Hematopoietic multipotent progenitor cell treated with erythropoietin and hydrocortisone succinate and interleukin-3 and kit ligand, for 17 days (in vitro differentiated cells): ENCODE results near the gene DHX16.
A peak's percentile ranks its signal among the peaks of the same experiment; 100 is the strongest.
"Not testable (repeated sequence)": the region's sequence is repeated elsewhere in the genome, so short reads cannot be mapped to it uniquely, and the experiment has no call there.

Source experiments
- DNase-seq: peaks from one replicate; pipeline ENCODE4 v3.0.0-alpha.2; 2015; ENCODE audit warnings: low spot score

DHX16 gene

GRCh38 chr6:30672445-30673253 is at the start of gene DHX16:
Gene DHX16, minus strand, starts transcription at chr6:30673006. Its CDS starts 165 bp downstream, at chr6:30672841.
- DNase-seq: peak; percentile 98

- DNase-seq: not testable (repeated sequence)
Observed at GRCh38 chr6:30722025-30722279, 49.1 kb upstream of the DHX16 start.

- DNase-seq: peak; percentile 85
Observed at GRCh38 chr6:30721198-30722024, 48.6 kb upstream of the DHX16 start.

- DNase-seq: no peak
Observed at GRCh38 chr6:30720738-30721197, 48.0 kb upstream of the DHX16 start.

GRCh38 chr6:30719791-30720737 is 47.3 kb upstream of the DHX16 start, which contains the start of gene TUBB:
Gene TUBB, plus strand, starts transcription at chr6:30720352. Its CDS starts 155 bp downstream, at chr6:30720507.
- DNase-seq: peak; percentile 71

GRCh38 chr6:30719356-30719755 is 46.5 kb upstream of the DHX16 start:
- no peak for DNase-seq

GRCh38 chr6:30717845-30718720 is 45.3 kb upstream of the DHX16 start:
- not testable (repeated sequence) for DNase-seq

GRCh38 chr6:30717129-30717844 is 44.5 kb upstream of the DHX16 start, which contains the start of gene MDC1:
Gene MDC1, minus strand, starts transcription at chr6:30717281. Its CDS starts 2,106 bp downstream, at chr6:30715175.
- peak; percentile 98 for DNase-seq

GRCh38 chr6:30716879-30717128 is 44.0 kb upstream of the DHX16 start:
- DNase-seq: no peak

GRCh38 chr6:30714263-30714662 is 41.5 kb upstream of the DHX16 start:
- DNase-seq: no peak

- DNase-seq: peak; percentile 75
Observed at GRCh38 chr6:30712441-30712945, 39.7 kb upstream of the DHX16 start.

GRCh38 chr6:30711758-30712380 is 39.1 kb upstream of the DHX16 start:
- no peak for DNase-seq

- DNase-seq: no peak
Observed at GRCh38 chr6:30709101-30709868, 36.5 kb upstream of the DHX16 start.

GRCh38 chr6:30707281-30707850 is 34.6 kb upstream of the DHX16 start:
- DNase-seq: no peak

GRCh38 chr6:30705620-30706019 is 32.8 kb upstream of the DHX16 start:
- no peak for DNase-seq

GRCh38 chr6:30703821-30704220 is 31.0 kb upstream of the DHX16 start:
- DNase-seq: no peak

- no peak for DNase-seq
Observed at GRCh38 chr6:30703011-30703410, 30.2 kb upstream of the DHX16 start.

GRCh38 chr6:30700340-30700739 is 27.5 kb upstream of the DHX16 start:
- DNase-seq: no peak

- no peak for DNase-seq
Observed at GRCh38 chr6:30696432-30696831, 23.6 kb upstream of the DHX16 start.
